Posterior vena cava (tissue), 2 donors: ENCODE data around the gene KLK7. TPM values are rescaled to one million over a fixed set of nuclear protein-coding genes. Genes with fewer than 3 reads are reported as not detected.
"Not testable (repeated sequence)": the region's sequence is repeated elsewhere in the genome, so short reads cannot be mapped to it uniquely, and the experiment has no call there.

Source experiments
- DNase-seq: peaks from one replicate; pipeline ENCODE4 v3.0.0-alpha.2; 2020; ENCODE audit warnings: low spot score
- intact Hi-C, 2 donors: fragments of 100-400 bp; cut with DNase I; formaldehyde crosslinking; loops; one replicate each; pipeline versions ENCODE4 v1.14.1 to v1.14.2; 2022 to 2023
- total RNA-seq, 2 donors: library from RNA; stranded (reverse); fragmentation: NEBNext Ultra II Directional; extraction: Animal tissue kit (Norgen Biotek cat#: 25700); gene quantifications; one replicate each; pipeline ENCODE4 v1.2.1, GENCODE V29; 2021
- donor health status: DM: yes; HTN: yes; CAD: no.
- donor health status: DM: yes; HTN: yes; CAD: no.

KLK7 gene
- total RNA-seq, 2 donors from 2014 or later: not detected

GRCh38 chr19:51015691-51016267, 32.1 kb upstream of the KLK7 start:
- DNase-seq: no peak
- intact Hi-C loops: no loop called here

GRCh38 chr19:51014242-51014641, 30.5 kb upstream of the KLK7 start:
- no peak for DNase-seq
- intact Hi-C loops: no loop called here

GRCh38 chr19:51012661-51013190, 29.0 kb upstream of the KLK7 start:
- intact Hi-C loops: no loop called here
- peak; percentile 23 for DNase-seq

- DNase-seq: peak; percentile 20
- intact Hi-C loops: no loop called here
Observed at GRCh38 chr19:51010066-51010795, 26.5 kb upstream of the KLK7 start.

GRCh38 chr19:51009061-51009891, 25.6 kb upstream of the KLK7 start:
- peak; percentile 53 for DNase-seq
- intact Hi-C loops: no loop called here

GRCh38 chr19:51007488-51007887, 23.8 kb upstream of the KLK7 start:
- DNase-seq: peak; percentile 2
- intact Hi-C loops: no loop called here

- intact Hi-C loops: no loop called here
- DNase-seq: peak; percentile 70
Observed at GRCh38 chr19:51006406-51006805, 22.7 kb upstream of the KLK7 start.

- intact Hi-C loops: no loop called here
- DNase-seq: no peak
Observed at GRCh38 chr19:51005248-51005647, 21.5 kb upstream of the KLK7 start.

GRCh38 chr19:51003316-51003715, 19.6 kb upstream of the KLK7 start:
- intact Hi-C loops: no loop called here
- peak; percentile 63 for DNase-seq

GRCh38 chr19:51002542-51003311, 19.0 kb upstream of the KLK7 start:
- DNase-seq: peak; percentile 70
- intact Hi-C loops: no loop called here

GRCh38 chr19:51002089-51002532, 18.4 kb upstream of the KLK7 start:
- intact Hi-C loops: no loop called here
- peak; percentile 37 for DNase-seq

- intact Hi-C loops: no loop called here
Observed at GRCh38 chr19:51001515-51001914, 17.8 kb upstream of the KLK7 start, which contains the start of gene KLK8. Gene KLK8 (minus strand): TSS chr19:51001604. CDS start chr19:51001167, 437 bp downstream.

GRCh38 chr19:51000981-51001380, 17.3 kb upstream of the KLK7 start:
- intact Hi-C loops: no loop called here
- no peak for DNase-seq

More at GRCh38 chr19:51001515-51001914, 17.8 kb upstream of the KLK7 start, which contains the start of gene KLK8:
- DNase-seq: no peak

- DNase-seq: no peak
- intact Hi-C loops: no loop called here
Observed at GRCh38 chr19:51000426-51000825, 16.7 kb upstream of the KLK7 start.

- DNase-seq: no peak
Observed at GRCh38 chr19:50998686-50999085, 15.0 kb upstream of the KLK7 start.

GRCh38 chr19:50998061-50998460, 14.3 kb upstream of the KLK7 start:
- DNase-seq: no peak
- intact Hi-C loops: no loop called here

More at GRCh38 chr19:50998686-50999085, 15.0 kb upstream of the KLK7 start:
- intact Hi-C loops: no loop called here

- DNase-seq: no peak
- intact Hi-C loops: no loop called here
Observed at GRCh38 chr19:50994129-50994528, 10.4 kb upstream of the KLK7 start.

- intact Hi-C loops: no loop called here
- DNase-seq: no peak
Observed at GRCh38 chr19:50992666-50993035, 8.9 kb upstream of the KLK7 start.

- DNase-seq, intact Hi-C loops: not testable (repeated sequence)
Observed at GRCh38 chr19:50984416-50984815, 699 bp upstream of the KLK7 start.
